ENCODE measurements around the gene POLR3E.

POLR3E gene

DNA sequence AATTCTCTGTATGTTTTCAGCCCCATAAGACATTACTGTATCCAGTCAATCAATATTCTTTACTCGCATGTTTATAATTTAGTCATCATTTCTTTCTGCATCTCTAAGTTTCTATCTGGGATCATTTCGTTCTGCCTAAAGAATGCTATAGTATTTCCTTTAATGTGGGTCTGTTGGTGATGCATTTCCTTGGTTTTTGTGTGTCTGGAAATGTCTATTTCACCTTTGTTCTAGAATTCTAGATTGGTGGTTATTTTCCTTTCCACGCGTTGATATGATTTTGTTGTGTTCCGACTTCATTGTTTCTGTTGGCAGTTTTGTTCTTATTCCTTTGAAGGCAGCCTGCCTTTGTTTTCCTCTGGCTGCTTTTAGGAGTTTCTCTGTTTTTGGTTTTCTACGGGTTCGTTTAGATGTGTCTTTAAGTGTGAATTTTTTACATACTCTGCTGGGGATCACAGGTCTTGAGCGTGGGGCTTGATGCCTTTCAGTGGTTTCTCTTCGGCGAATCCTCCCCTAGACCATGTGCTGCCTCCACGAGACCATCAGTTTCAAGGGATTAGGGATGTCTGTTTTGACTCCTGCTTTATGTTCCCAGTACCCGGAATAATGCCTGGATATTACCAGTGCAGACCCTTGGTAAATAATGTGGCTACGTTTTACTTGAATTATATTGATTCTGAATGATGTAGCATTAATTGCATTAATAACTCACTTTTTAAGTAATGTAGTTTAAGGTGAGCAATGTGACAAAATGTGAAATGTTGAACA is 23.5 kb downstream of the POLR3E start:
- no peaks in the 10 kb centered on the region for H3K4me1 ChIP-seq (ENCODE audit: insufficient read depth, poor library complexity, severe bottlenecking)
- ATAC-seq (ENCODE audit: low read depth) (no peak), DNase-seq (ENCODE audit: low spot score) (no peak)
- no peak overlapping the region for H3K27ac ChIP-seq (ENCODE audit: poor library complexity, severe bottlenecking)
- no peaks in the 10 kb centered on the region for H3K9me3 ChIP-seq (ENCODE audit: severe bottlenecking)
- TF ChIP-seq CTCF (IDR thresholded peaks at IDR 0.05; ENCODE audit: poor library complexity, severe bottlenecking): no peak
- peaks cover 62% of the 10 kb centered on the region for H3K36me3 ChIP-seq (ENCODE audit: low read depth)
- no peaks in the 10 kb centered on the region for H3K27me3 ChIP-seq (ENCODE audit: insufficient read depth, poor library complexity, severe bottlenecking)
- H3K4me3 ChIP-seq (ENCODE audit: severe bottlenecking): no peak overlapping the region

DNA sequence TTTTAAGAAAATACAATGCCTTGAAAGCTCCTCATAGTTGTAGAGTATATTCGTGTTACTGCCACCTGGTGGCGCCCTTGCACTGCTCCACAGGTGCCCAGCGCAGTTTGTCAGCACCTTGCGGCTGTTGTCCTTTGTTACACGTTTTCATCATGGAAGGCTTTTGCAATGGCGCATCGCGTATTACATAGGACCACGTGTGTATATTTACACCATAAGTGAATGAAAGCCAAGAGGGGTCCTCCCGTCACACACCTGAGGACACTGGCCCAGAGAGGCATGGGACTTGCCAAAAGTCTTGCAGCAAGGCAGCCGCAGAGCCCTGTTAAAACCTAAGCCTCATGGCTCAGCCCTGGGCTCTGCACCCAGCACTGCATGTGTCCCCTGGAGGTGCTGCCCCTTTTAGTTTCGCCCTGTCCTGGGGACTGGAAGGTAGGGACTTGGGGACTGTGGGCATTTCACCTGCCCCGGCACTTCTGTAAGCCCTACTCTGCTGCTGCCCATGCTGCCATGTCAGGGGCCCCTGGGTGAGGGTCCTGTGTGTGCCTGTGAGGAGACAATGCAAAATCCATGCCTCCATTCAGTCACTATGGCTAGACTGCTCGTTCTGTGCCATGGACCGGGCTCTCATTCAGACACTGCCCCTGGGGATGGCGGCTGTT is 24.3 kb downstream of the POLR3E start:
- TF ChIP-seq CTCF (IDR thresholded peaks at IDR 0.05; ENCODE audit: poor library complexity, severe bottlenecking): peak; percentile 96
- Histone ChIP-seq H3K27me3 (ENCODE audit: insufficient read depth, poor library complexity, severe bottlenecking) (no peaks in the 10 kb centered on the region), H3K36me3 (ENCODE audit: low read depth) (peaks cover 59% of the 10 kb centered on the region), H3K9me3 (ENCODE audit: severe bottlenecking) (no peaks in the 10 kb centered on the region), H3K4me1 (ENCODE audit: insufficient read depth, poor library complexity, severe bottlenecking) (no peaks in the 10 kb centered on the region), H3K4me3 (ENCODE audit: severe bottlenecking) (no peak overlapping the region), H3K27ac (ENCODE audit: poor library complexity, severe bottlenecking) (no peak overlapping the region)
- ATAC-seq (ENCODE audit: low read depth): peak; percentile 68; the same call in 2 of the 3 replicates
- no peak for DNase-seq (ENCODE audit: low spot score)

DNA sequence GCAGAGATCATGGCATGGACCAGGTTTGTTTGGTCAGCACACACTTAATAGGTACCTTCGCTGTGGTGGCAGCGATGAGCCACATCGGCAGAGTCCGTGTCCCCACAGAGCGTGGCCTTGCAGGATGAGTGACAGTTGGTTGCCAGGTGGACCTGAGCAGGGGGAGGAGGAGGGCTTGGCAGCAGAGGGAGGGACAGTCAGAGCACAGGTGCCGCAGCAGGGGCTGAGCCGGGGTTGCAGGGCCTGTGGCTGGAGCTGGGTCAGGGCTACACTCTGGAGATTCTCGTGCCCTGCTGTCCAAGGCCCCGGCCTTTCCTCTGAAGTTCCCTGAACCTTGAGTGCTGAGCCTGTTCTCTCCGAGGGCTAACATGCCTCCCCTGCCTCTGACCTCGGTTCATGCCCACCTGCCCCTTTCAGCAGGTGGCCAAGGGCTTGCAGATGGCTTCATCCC is 24.8 kb downstream of the POLR3E start:
- ATAC-seq (ENCODE audit: low read depth): no peak
- H3K27ac ChIP-seq (ENCODE audit: poor library complexity, severe bottlenecking): no peak overlapping the region

DNA sequence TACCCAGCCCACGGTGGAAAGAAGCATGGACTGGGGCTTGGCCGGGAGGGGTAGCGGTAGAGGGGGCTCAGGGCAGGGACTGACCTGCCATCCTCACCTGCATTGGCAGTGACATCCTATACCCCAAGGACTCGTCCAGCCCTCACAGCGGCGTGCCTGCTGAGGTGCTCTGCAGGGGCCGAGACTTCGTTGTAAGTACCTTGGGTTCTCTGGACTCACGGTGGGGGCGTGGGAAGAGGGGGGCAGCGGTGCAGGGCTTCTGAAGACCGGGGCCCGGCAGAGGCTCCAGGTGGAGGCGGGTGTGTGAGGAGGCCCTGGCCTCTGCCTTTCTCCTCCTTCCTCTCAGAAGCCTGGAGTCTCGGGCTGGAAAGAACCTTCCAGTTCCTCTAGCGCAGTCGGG is 25.5 kb downstream of the POLR3E start:
- Histone ChIP-seq H3K27me3 (ENCODE audit: insufficient read depth, poor library complexity, severe bottlenecking) (no peaks in the 10 kb centered on the region), H3K4me3 (ENCODE audit: severe bottlenecking) (no peak overlapping the region), H3K9me3 (ENCODE audit: severe bottlenecking) (no peaks in the 10 kb centered on the region), H3K4me1 (ENCODE audit: insufficient read depth, poor library complexity, severe bottlenecking) (no peaks in the 10 kb centered on the region), H3K27ac (ENCODE audit: poor library complexity, severe bottlenecking) (no peak overlapping the region), H3K36me3 (ENCODE audit: low read depth) (peaks cover 65% of the 10 kb centered on the region)
- no peak for TF ChIP-seq CTCF (IDR thresholded peaks at IDR 0.05; ENCODE audit: poor library complexity, severe bottlenecking)
- ATAC-seq (ENCODE audit: low read depth): no peak
- no peak for DNase-seq (ENCODE audit: low spot score)

More for the DNA sequence above, 24.8 kb downstream of the POLR3E start:
- no peak for DNase-seq (ENCODE audit: low spot score)
- Histone ChIP-seq H3K9me3 (ENCODE audit: severe bottlenecking) (no peaks in the 10 kb centered on the region), H3K4me3 (ENCODE audit: severe bottlenecking) (no peak overlapping the region), H3K27me3 (ENCODE audit: insufficient read depth, poor library complexity, severe bottlenecking) (no peaks in the 10 kb centered on the region), H3K36me3 (ENCODE audit: low read depth) (peaks cover 59% of the 10 kb centered on the region), H3K4me1 (ENCODE audit: insufficient read depth, poor library complexity, severe bottlenecking) (no peaks in the 10 kb centered on the region)
- TF ChIP-seq CTCF (IDR thresholded peaks at IDR 0.05; ENCODE audit: poor library complexity, severe bottlenecking): no peak

Measured in RWPE2 (cell line).